DOHH2 (cell line): Measurements from ENCODE around the gene ESRRA.
"Not testable (repeated sequence)": the region's sequence is repeated elsewhere in the genome, so short reads cannot be mapped to it uniquely, and the experiment has no call there.

Experiments
- H3F3A ChIP-seq: fragments of 200-600 bp; sonication (generic), shearing (Covaris generic); 2 replicates; pipeline ENCODE4 v1.6.0; 2016; ENCODE audit warnings: antibody characterized with exemption, mild to moderate bottlenecking; ENCODE audit not compliant: control insufficient read depth, insufficient read depth
- H3K27ac ChIP-seq: fragments of 200-600 bp; sonication (generic); 2 replicates; pipeline ENCODE4 v1.5.1; 2014; ENCODE audit warnings: low read depth, mild to moderate bottlenecking, low read length, moderate library complexity
- H3K27me3 ChIP-seq: fragments of 200-600 bp; sonication (generic); 2 replicates; pipeline ENCODE4 v1.6.1; 2014; ENCODE audit warnings: mild to moderate bottlenecking, low read length, mixed read lengths; ENCODE audit not compliant: control insufficient read depth
- H3K36me3 ChIP-seq: fragments of 200-600 bp; sonication (generic); 2 replicates; pipeline ENCODE4 v1.6.1; 2014; ENCODE audit warnings: mild to moderate bottlenecking, low read length, moderate library complexity, mixed read lengths; ENCODE audit not compliant: control insufficient read depth
- H3K4me1 ChIP-seq: fragments of 200-600 bp; sonication (generic); 2 replicates; pipeline ENCODE4 v1.6.1; 2014; ENCODE audit warnings: mild to moderate bottlenecking, low read length, mixed read lengths; ENCODE audit not compliant: control insufficient read depth
- H3K4me2 ChIP-seq: fragments of 200-600 bp; sonication (generic); 2 replicates; pipeline ENCODE4 v1.6.0; 2014; ENCODE audit warnings: mild to moderate bottlenecking, low read length, moderate library complexity
- H3K4me3 ChIP-seq: fragments of 200-600 bp; sonication (generic); 2 replicates; pipeline ENCODE4 v1.5.1; 2014; ENCODE audit warnings: mild to moderate bottlenecking, low read length, mixed read lengths
- H3K79me2 ChIP-seq: fragments of 200-600 bp; sonication (generic); 2 replicates; pipeline ENCODE4 v1.6.1; 2014; ENCODE audit warnings: mild to moderate bottlenecking, low read length, mixed read lengths; ENCODE audit not compliant: control insufficient read depth
- H3K9me2 ChIP-seq: fragments of 200-600 bp; sonication (generic); replicated peaks from 2 replicates; pipeline ENCODE4 v1.6.1; 2014; ENCODE audit warnings: mild to moderate bottlenecking, low read length, mixed read lengths; ENCODE audit not compliant: control insufficient read depth
- H3K9me3 ChIP-seq: fragments of 200-600 bp; sonication (generic); 2 replicates; pipeline ENCODE4 v1.6.1; 2014; ENCODE audit warnings: antibody characterized with exemption, low read length, mixed read lengths; ENCODE audit not compliant: control insufficient read depth, insufficient read depth
- H4K20me1 ChIP-seq: fragments of 200-600 bp; sonication (generic); 2 replicates; pipeline ENCODE4 v1.6.0; 2014; ENCODE audit warnings: low read depth, mild to moderate bottlenecking, antibody characterized with exemption, low read length, moderate library complexity; ENCODE audit not compliant: control insufficient read depth, insufficient read depth
- CTCF ChIP-seq: fragments of 200-600 bp; sonication (generic); IDR thresholded peaks from one replicate; pipeline ENCODE4 v1.5.1; 2014; ENCODE audit warnings: antibody characterized with exemption, mild to moderate bottlenecking, low read depth, low read length; ENCODE audit not compliant: poor library complexity, severe bottlenecking
- EZH2phosphoT487 ChIP-seq: fragments of 200-600 bp; sonication (generic); IDR thresholded peaks from 2 replicates; pipeline ENCODE4 v1.6.1; 2017; ENCODE audit warnings: borderline replicate concordance, mild to moderate bottlenecking, antibody characterized with exemption, low read length, moderate library complexity, mixed read lengths

ESRRA gene

GRCh38 chr11:64321533-64321932, 16.2 kb downstream of the ESRRA start:
- Histone ChIP-seq H3K27ac (no peak overlapping the region), H4K20me1 (no peaks in the 10 kb centered on the region), H3K36me3 (peaks cover 39% of the 10 kb centered on the region), H3K9me3 (no peaks in the 10 kb centered on the region), H3K4me3 (no peak overlapping the region), H3K27me3 (no peaks in the 10 kb centered on the region), H3K79me2 (peaks cover 23% of the 10 kb centered on the region), H3K4me1 (peaks cover 7% of the 10 kb centered on the region), H3F3A (peaks cover 13% of the 10 kb centered on the region), H3K9me2 (no peaks in the 10 kb centered on the region), H3K4me2 (no peak overlapping the region)
- TF ChIP-seq EZH2phosphoT487 (no peak), CTCF (no peak)

DNA sequence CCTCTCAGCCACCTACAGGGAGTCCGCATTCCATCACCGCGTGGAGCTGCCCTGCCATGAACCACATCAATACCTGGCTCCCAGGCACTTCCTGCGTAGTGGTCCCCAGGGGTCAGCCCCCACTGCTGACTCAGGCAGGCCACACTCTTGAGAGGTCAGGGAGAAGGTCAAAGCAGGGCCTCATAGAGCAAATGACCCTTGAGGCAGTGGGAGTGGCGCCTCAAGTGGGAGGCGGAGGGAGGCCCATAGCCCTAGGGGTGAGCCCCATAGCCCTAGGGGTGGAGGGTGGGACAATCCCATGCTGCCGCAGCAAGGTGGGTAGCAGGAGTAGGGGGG, 17.6 kb downstream of the ESRRA start:
- peaks cover 16% of the 10 kb centered on the region for H3K79me2 ChIP-seq
- TF ChIP-seq EZH2phosphoT487 (no peak), CTCF (no peak)
- H3K9me3 ChIP-seq: no peaks in the 10 kb centered on the region
- H3K27ac ChIP-seq: no peak overlapping the region
- H3F3A ChIP-seq: peaks cover 7% of the 10 kb centered on the region; the same call in 1 of the 2 replicates
- peaks cover 32% of the 10 kb centered on the region for H3K36me3 ChIP-seq
- H4K20me1 ChIP-seq: no peaks in the 10 kb centered on the region
- no peaks in the 10 kb centered on the region for H3K27me3 ChIP-seq
- H3K4me3 ChIP-seq: no peak overlapping the region
- peaks cover 7% of the 10 kb centered on the region for H3K4me1 ChIP-seq
- no peaks in the 10 kb centered on the region for H3K9me2 ChIP-seq
- no peak overlapping the region for H3K4me2 ChIP-seq

GRCh38 chr11:64323373-64323772, 18.0 kb downstream of the ESRRA start:
- no peaks in the 10 kb centered on the region for H3K9me2 ChIP-seq
- no peak overlapping the region for H3K27ac ChIP-seq
- peaks cover 13% of the 10 kb centered on the region for H3K79me2 ChIP-seq
- H3F3A ChIP-seq: peaks cover 7% of the 10 kb centered on the region; the same call in 1 of the 2 replicates
- no peak for TF ChIP-seq CTCF
- no peaks in the 10 kb centered on the region for H3K27me3 ChIP-seq
- no peak overlapping the region for H3K4me2 ChIP-seq
- no peaks in the 10 kb centered on the region for H3K9me3 ChIP-seq
- H3K4me1 ChIP-seq: peaks cover 7% of the 10 kb centered on the region
- H4K20me1 ChIP-seq: no peaks in the 10 kb centered on the region
- no peak overlapping the region for H3K4me3 ChIP-seq
- H3K36me3 ChIP-seq: peaks cover 29% of the 10 kb centered on the region

- not testable (repeated sequence) for H3K79me2 ChIP-seq, H3K9me3 ChIP-seq, H4K20me1 ChIP-seq, H3K9me2 ChIP-seq, H3F3A ChIP-seq, H3K27ac ChIP-seq, H3K27me3 ChIP-seq, H3K4me3 ChIP-seq, H3K4me2 ChIP-seq, H3K4me1 ChIP-seq
- H3K36me3 ChIP-seq: peaks cover 29% of the 10 kb centered on the region
These were observed 18.7 kb downstream of the ESRRA start for GRCh38 chr11:64323984-64324383.
